ENCODE measurements around the gene TLCD3B.

TLCD3B gene

DNA sequence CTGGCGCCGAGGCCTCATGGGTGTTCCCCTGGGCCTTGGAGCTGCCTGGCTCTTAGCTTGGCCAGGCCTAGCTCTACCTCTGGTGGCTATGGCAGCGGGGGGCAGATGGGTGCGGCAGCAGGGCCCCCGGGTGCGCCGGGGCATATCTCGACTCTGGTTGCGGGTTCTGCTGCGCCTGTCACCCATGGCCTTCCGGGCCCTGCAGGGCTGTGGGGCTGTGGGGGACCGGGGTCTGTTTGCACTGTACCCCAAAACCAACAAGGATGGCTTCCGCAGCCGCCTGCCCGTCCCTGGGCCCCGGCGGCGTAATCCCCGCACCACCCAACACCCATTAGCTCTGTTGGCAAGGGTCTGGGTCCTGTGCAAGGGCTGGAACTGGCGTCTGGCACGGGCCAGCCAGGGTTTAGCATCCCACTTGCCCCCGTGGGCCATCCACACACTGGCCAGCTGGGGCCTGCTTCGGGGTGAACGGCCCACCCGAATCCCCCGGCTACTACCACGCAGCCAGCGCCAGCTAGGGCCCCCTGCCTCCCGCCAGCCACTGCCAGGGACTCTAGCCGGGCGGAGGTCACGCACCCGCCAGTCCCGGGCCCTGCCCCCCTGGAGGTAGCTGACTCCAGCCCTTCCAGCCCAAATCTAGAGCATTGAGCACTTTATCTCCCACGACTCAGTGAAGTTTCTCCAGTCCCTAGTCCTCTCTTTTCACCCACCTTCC lies 43.5 kb downstream of the TLCD3B start:
- FAIRE-seq = no peak

- no peak for FAIRE-seq
These were observed 44.1 kb downstream of the TLCD3B start for GRCh38 chr16:29986931-29987330.

DNA sequence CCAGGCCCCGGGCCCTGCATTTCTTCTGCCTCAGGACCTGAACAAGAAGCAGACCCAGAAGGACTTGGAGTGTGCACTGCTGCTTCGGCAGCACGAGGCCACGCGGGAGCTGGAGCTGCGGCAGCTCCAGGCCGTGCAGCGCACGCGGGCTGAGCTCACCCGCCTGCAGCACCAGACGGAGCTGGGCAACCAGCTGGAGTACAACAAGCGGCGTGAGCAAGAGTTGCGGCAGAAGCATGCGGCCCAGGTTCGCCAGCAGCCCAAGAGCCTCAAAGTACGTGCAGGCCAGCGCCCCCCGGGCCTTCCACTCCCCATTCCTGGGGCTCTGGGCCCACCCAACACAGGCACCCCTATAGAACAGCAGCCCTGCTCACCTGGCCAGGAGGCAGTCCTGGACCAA lies 44.8 kb downstream of the TLCD3B start:
- no peak for FAIRE-seq

DNA sequence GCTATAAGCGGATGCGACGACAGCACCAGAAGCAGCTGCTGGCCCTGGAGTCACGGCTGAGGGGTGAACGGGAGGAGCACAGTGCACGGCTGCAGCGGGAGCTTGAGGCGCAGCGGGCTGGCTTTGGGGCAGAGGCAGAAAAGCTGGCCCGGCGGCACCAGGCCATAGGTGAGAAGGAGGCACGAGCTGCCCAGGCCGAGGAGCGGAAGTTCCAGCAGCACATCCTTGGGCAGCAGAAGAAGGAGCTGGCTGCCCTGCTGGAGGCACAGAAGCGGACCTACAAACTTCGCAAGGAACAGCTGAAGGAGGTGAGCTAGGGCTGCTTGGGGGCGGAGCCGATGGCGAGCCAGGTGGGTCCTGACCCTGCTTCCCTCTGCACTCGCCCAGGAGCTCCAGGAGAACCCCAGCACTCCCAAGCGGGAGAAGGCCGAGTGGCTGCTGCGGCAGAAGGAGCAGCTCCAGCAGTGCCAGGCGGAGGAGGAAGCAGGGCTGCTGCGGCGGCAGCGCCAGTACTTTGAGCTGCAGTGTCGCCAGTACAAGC lies 45.7 kb downstream of the TLCD3B start:
- FAIRE-seq = no peak

- no peak for FAIRE-seq
These were observed 46.3 kb downstream of the TLCD3B start for GRCh38 chr16:29984764-29985147.

GRCh38 chr16:29984137-29984763 lies 46.8 kb downstream of the TLCD3B start:
- no peak for FAIRE-seq

DNA sequence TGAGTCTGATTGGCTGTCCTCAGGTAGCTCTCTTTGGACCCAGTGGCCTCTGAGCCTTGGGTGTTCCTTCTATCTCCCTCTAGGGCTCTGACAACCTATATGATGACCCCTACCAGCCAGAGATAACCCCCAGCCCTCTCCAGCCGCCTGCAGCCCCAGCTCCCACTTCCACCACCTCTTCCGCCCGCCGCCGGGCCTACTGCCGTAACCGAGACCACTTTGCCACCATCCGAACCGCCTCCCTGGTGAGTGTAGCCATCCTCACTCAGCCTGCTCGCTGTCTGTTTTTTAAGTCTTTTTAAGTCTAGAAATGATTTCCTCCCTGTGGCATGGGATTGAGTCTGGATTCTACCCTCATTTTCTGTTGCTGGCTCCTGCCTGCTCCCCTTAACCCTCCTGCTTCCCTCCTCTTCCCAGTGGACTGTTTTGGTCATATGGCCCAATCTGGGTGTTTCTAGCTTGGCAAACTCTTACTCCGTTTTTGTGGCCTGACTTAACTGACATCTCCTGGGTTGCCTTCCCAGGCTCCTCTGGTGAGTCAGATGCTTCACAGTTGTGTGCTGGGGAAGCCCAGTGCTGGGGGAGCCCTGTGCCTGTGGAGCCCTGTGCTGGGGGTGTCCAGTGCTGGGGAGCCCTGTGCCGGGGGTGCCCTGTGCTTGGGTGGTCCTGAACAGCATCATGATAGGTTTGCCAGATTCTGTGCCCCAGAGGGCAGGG lies 47.5 kb downstream of the TLCD3B start:
- no peak for FAIRE-seq

DNA sequence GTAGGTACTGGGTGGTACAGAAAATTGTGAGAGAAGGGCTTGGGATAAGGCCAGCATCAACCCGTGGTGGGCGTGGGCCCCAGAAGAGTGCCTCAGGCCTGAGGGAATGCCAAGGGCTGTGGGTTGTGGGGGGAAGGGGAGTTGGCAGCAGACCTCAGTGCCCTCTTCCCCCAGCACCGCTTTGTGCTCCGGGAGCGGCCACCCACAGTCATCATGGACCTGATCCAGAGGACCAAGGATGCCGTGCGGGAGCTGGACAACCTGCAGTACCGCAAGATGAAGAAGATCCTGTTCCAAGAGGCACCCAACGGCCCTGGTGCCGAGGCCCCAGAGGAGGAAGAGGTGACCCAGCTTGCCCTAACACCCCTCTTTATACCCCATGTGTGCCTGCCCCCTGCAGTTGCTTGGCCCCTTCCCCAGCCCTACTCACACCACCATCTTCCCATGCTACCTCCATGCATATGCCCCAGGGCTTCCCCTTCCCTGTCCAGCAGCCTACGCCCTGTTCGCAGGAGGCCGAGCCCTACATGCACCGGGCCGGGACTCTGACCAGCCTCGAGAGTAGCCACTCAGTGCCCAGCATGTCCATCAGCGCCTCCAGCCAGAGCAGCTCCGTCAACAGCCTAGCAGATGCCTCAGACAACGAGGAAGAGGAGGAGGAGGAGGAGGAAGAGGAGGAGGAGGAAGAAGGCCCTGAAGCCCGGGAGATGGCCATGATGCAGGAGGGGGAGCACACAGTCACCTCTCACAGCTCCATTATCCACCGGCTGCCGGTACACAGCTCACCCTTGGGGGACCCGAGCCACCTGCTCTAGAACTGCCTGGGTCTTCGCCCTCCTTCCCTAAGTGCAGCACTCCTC lies 48.3 kb downstream of the TLCD3B start:
- FAIRE-seq = no peak

DNA sequence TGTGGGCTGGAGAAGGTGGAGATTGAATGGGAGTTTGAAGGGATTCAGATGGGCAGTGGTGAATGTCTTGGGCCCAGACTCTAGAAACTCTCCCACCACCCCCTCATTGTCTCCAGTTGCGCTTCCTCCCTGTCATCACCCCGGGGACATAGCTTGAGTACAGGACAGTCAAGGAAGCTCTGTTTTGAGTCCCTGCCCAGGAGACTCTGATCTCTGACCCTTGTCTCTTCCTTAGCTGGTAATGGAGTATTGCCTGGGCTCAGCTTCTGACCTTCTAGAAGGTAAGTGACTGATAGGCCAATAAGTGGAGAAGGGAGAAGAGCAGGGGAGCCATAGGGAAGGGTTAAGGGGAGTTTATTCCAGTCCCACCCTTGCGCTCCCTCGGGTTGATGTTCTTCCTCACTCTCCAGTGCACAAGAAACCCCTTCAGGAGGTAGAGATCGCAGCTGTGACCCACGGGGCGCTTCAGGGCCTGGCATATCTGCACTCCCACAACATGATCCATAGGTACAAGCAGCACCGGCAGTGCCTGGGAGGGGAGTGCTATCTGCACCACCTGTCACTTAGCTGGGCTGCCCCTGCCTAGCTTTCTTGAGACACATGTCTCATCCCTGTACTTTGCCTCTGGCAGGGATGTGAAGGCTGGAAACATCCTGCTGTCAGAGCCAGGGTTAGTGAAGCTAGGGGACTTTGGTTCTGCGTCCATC lies 52.4 kb downstream of the TLCD3B start:
- FAIRE-seq = no peak

GRCh38 chr16:29978081-29978480 lies 53.0 kb downstream of the TLCD3B start:
- FAIRE-seq = no peak

DNA sequence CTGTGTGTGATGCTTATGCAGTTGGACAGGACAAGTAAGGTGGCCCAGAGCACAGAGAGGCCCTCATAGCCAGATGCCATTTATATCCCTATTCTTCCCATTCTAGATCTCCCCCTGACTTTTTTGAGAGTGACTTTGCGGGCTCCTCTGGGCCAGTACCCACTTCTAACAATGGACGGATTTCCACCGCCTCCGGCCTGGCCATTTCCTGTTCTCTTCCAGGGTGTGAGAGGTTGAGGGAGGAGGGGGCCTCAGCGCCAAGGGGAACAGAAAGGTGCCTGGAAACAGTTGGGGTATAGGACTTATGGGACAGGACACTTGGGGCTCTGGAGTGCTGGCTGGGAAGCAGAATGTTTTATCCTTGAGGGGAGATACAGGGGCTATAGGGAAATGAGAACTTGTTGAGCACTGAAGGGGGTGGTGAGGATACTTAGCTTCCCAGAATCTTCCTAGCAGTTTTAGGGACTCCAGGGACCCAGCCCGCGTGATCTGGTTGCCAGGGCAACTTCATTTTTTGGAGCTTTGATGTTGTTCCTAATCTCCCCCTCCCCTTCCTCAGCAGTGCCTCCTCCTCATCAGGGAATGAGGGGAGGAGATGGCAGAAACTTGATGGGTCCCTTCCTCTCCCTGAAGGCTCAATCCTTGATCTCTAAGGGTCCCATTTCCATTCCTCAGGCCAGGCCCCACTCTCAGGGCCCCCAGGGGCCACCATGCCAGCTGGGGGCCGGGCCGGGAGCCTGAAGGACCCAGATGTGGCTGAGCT lies 53.8 kb downstream of the TLCD3B start:
- no peak for FAIRE-seq

GRCh38 chr16:29975811-29976511 lies 55.1 kb downstream of the TLCD3B start:
- FAIRE-seq = no peak

DNA sequence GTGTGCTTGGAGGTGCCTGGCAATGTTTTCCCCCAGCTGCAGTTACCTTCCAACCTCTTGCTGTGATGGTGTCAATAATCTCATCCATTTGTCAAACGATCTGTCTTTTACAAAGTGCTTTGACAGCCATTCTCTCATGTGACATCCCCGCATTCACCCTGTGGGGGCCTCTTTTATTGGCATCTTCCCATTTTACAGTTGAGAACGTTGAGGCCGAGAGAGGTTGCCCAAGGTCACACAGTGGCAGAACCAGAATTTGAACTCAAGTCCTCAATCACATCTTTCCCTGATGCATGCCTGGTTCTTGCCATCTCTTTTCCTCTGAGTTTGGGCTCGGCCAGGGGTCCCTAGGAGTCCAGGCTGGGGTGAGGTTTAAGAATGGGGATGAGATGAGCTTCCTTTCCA lies 55.9 kb downstream of the TLCD3B start:
- no peak for FAIRE-seq
